IPS DF 4.7 (cell line): ENCODE data around the gene SEMA5B.

ENCODE experiments used
- DNase-seq: peaks from one replicate; pipeline ENCODE4 v3.0.0-alpha.2; 2013; ENCODE audit warnings: low spot score; ENCODE audit errors: extremely low read depth

Gene SEMA5B

DNA sequence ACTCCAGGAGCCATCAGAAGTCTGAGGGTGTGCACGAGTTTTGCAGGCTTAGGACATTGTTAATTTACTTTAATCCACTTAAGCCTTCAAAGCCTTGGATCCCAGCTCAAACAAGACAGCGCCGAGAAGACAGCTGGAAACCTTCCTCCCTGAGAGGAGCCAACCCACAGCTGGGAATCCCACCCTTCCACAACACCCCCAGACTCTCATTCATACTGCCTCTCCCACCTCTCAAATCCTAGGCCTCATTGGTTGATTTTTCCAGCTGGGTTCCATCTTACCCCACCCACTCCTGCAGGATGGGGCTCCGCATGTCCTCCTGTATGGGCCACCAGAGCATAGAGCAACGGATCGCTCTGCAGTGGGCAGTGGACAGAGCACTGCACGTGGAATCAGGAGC is 80.4 kb downstream of the SEMA5B start:
- DNase-seq: no peak

DNA sequence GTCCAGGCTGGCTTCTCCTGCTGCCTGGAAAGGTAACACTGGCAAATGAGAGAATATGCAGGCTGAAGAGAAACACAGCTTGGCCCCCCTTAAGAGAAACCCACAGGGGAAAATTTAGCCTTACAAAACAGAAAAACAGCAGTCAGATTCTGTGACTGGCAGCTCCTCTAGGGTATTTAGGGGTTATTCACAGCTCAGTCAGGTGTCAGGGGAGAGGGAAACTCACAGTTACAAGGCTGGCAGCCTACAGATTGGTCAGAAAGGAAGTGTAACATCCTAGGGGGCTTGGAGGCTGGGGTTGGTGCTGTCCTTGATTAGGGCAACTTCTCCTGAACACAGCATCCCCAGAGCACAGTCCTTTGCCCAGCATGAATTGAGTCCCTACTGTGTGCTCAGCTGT is 81.4 kb downstream of the SEMA5B start:
- DNase-seq: no peak

DNA sequence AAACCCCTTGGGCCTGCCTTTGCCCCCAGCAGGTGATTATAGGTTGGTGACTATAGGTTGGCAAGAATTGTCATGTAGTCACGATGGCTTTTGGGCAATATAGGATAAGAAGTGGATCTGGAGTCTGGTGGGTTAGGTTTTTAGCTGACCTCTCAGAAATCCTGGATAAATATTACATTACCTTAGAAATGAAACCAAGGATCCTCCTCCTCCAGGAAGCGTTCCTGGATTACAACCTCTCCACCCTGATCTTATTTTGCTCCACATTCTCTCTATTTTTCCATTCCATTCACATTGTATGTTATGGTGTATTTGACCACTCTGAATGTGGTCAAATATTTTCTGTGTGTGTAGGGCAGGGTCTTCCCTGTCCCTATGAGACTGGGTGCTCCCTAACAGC is 82.3 kb downstream of the SEMA5B start:
- DNase-seq: no peak

DNA sequence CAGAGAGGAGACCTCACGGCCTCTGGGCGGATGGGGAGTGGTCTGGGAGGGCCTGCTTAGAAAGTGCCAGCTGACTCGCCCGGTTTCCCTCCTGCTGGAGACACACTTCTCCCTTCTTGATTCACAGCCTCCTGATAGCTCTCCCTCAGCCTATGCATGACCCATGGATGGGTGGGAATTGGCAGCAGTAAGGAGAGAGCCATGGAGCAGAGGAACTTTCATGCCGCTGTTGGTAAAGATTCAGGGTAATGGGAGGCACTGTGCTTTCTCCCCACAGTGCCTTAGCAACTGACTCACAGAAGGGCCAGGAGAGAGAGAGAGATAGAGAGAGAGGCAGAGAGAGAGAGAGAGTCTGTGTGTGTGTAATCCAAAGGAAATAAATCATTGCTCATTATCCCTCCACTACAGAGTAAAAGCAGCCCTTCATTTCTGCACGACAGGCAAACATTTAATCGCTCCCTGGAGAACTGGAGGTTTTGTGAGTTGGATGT is 82.8 kb downstream of the SEMA5B start:
- no peak for DNase-seq

DNA sequence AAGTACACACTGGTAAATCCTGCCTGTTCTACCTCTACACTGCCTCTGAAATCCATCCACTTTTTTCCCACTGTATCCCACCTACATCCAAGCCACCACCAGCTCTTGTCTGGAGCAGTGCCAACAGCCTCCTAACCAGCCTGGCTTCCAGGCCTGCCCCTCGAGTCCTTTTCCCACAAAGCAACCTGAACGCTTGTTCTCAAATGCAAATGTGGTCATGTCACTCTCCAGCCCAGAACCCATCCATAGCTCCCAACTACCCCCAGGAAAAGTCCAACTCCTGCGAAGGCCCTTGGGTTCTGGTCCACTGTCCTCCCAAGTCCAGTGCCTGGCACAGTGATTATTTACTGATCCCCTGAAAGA is 83.8 kb downstream of the SEMA5B start:
- no peak for DNase-seq

DNA sequence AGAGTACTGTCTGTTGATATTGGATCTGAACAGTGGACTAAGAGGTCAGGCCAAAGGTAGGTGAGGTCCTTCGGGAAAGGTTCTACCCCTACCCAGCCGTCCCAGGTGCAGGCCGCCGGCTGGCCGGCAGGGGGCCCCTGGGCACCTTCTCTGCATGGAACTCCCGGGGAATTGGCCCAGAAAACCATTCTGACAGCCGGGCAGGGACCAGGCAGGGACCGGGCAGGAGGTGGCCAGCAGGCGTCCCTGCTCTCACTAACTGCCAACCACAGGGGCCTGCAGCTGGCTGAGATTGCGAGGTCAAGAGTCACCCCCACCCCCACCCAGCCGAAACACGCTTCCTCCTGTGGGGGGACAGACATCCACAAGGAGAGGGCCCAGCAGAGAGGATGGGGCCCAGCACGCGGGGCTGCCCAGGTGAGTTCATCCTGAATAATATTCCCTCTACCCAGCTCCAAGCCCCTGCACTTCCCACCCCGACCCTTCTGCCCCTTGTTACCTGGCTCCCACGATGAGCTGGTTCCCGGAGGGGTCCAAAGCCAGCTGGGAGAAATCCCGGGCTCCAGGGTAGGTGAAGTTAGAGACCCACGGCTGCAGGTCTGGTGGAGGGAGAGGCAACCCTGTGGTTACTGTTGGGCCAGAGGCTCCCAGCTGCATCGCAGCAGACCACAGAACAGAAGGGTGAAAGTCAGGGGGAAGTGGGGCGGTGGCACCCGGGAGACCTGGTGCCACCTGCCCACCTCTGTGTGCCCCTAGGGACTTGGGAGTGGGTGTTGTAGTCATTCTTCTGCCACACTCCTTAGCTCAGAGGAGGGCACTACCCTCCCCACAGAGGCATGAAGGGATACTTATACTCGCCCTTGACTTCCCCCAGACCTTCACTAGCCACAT is 84.4 kb downstream of the SEMA5B start:
- no peak for DNase-seq

DNA sequence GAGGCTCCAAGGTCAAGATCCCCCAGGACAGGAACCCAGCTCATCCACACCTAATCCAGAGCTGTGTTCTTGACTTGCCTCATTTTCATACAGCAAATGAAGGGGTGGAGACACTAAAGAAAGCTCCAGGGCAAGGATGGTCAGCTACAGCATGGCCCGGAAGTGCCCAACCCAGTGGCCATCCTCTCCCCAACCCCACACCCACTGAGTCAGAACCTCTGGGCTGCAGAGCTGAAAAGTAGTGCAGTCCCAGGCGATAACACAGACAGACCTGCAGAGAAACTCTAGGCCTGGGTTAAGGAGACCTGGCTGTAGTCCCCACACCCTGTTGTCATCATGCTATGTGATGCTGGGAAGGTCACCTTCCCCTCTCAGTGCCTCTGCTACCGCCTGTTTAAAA is 85.3 kb downstream of the SEMA5B start:
- DNase-seq: no peak

DNA sequence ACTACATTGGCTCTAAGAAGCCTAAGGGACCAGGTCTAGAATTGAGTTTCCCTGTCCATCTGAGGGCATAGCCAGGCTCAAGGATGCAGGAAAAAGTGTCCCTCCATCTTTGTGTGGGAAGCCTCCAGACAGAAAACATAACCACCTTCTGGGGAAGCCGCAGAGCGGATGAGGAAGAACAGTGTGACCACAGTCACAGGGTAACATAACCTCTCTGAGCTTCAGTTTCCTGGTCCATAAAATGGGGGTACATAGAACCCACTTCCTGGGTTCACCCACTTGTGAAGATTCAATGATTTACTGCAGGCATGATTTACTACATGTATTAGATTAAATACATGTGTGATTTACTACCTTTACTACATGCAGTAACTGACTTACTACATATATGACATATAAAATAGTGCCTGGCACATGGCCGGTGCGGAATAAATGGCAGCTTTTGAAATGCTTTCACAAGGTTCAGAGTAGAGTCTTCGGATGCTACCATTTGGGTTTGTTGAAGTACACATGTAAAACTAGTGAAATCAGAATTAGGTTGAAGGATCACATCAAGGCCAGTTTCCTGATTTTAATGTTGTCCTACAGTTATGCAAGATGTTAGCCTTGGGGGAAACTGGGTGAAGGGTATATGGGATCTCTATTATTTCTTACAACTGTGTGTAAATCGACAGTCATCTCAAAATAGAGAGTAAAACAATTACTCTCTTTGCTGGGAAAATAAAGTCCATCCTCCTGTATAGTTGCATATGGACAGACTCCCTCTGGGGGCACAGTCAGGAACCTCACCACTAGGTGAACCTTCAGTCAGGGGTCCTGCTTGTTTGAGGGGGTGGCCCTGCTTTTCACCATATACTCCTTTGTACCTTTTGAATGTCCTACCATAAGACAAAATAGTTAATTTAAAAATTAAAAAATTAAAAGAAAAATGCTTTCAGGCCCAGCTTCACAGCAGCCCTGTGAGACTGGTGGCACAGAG is 86.0 kb downstream of the SEMA5B start:
- DNase-seq: no peak

DNA sequence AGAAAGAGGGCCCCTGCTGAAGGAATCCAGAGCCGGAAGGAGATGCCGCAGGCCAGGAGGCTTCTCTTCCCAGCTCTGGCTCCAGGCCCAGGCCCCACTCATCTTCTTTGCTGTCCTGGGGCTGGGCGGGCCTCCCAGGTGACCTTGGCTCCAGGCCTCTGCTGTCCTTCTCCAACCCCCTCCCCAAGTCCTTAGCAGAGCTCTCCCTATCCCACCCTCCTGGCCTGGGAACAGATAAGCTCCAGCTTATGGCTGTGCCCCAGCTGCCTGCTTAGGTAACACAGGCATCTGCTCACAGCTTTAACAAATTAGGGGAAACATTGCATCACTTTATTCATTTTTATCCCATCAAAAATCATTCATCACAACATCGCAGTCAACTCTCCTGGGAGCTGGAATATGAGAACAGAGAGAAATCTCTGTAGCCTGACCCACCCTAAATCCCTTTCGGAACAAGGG is 86.9 kb downstream of the SEMA5B start:
- no peak for DNase-seq

DNA sequence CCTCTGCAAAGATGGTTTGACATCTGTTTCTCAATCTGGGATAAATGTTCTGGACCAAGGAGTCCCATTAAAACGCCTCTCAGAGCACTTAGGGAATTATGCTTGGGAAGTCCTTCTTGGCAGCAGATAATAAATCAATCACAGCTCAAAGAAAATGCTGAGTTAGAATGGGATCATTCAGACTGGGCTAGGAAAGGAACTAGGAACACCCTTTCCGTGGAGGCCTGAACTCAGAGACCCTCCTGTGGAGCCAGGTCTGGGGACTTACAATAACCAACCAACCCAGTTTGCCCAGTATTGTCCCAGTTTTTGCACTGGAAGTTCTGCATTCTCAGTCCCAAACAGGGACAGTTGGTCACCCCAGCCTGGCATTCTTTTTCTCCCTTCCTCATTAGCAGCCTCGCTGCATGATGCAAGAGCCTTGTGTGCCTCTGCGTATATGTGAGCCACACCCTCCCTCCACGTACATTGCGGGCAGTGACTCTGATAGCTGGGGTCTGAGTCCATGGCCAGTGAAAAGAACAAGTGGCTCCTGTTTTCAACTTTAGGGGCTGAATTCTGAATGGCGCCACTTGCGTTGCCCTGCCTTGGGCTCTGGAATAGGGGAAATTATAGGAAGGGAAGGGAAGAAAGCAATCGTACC is 88.7 kb downstream of the SEMA5B start:
- DNase-seq: no peak

DNA sequence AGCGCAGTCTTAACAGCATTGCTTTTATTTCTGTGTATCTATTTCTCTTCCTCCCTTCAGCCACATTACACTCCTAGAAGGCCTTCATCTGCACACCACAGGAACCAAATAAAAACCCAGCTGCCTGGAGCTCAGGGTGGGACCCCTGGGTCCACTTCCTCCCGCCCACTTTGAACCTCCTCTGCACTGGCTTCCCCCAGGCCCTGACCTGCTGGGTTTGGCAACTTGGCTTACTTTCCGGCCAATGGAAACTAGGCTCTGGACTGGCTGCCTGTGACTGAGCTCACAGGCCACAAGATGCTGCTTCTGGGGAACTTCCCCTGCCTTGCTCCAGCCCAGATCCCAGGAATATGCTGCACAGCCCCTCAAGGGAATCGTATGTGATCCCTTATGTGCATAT is 89.8 kb downstream of the SEMA5B start:
- DNase-seq: no peak

DNA sequence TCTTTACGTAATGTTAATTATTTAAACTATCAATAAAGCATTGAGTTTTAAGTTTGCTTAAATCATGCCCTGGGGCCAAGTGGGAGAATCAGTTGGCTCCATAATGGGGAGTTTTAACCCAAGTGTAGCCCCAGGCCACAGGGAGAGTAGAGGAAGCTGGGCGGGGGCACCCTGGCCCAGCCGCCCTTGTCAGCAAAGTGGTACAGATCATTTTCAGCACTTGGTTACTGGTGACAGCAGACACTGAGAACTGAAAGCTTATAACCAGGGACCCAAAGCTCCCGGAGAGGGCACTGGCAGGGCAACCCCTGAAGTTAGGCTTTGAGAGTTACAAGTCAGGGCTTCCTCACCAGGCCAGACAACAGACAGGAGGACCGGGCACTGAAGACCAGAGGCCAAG is 90.6 kb downstream of the SEMA5B start:
- no peak for DNase-seq

DNA sequence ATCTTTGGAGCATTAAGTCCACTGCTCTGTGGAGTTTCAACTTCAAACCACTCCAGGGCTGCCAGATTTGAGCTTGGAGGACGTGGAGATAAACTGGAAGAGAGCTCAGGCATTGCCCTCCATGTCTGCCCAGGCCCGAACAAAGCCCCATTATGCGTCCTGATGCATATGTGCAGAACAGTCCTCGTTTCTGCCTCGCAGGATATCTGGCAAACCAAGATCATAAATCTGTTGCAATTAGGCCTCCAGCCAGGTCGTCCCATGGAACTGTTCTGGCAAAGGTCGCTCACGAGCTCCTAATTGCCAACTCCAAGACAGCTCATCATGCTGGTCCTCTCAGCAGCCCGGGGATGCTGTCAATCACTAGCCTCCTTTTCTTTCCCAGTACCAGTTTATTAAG is 91.2 kb downstream of the SEMA5B start:
- DNase-seq: no peak

DNA sequence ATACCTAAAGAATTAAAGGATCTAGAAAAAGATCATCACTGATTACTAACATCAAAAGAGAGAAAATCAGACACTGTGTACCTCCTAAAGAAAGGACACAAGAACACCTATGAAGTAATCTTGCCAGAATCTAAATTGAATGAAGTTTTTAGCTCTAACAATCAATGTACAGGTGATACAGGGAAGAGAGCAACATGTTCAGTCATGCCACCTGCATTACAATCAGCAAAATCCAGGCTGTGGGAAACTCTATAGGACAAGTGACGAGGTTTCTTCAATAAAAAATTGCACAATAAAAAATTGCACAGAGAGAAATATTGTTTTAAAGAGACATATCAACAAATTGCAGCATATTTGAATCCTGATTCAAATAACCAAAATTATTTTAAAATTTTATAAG is 93.3 kb downstream of the SEMA5B start:
- no peak for DNase-seq

DNA sequence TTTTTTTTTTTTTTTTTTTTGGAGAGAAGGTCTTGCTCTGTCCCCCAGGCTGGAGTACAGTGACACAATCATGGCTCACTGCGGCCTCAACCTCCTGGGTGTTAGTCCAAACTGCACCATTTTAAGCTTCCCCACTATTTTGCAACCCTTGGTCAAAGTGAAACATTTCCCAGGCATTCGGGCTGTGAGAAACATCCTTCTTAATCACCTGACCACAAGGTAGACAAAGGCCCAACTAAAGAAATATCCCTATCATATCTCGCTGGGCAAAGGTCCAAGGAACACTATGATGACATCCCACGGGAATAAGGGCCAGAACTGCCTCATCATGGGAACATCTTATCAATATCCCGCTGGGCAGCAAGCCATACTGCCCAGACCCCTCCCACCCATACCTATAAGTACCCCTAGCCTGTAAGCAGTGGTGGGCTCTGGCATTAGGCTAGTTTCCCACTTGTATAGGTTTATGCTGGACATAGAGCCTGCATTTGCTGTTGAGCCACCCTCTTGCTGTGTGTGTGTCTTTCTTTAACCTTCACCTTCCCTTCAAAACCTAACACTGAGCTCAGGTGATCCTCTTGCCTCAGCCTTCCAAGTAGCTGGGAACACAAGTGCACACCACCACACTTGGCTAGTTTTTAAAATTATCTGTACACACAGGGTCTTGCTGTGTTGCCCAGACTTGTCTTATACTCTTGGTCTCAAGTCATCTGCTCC is 95.2 kb downstream of the SEMA5B start:
- DNase-seq: no peak

DNA sequence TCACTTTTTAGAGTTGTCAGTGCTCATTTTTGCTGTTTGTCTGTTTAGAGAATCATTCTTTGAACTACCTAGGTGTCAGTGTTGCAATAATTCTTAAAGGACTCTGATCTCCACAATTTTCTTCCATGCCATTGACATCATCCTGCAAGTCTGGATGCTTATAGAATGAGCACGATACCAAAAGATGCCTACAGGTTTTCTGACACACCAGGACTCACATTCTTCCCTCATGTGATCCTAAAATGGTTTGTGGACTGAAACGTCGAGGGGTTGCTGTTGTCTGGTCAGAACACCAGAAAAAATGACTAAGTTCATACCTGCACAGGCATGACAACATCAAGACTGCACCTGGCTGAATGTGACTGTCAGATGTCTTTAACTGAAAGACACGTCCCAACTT is 95.9 kb downstream of the SEMA5B start:
- DNase-seq: no peak

DNA sequence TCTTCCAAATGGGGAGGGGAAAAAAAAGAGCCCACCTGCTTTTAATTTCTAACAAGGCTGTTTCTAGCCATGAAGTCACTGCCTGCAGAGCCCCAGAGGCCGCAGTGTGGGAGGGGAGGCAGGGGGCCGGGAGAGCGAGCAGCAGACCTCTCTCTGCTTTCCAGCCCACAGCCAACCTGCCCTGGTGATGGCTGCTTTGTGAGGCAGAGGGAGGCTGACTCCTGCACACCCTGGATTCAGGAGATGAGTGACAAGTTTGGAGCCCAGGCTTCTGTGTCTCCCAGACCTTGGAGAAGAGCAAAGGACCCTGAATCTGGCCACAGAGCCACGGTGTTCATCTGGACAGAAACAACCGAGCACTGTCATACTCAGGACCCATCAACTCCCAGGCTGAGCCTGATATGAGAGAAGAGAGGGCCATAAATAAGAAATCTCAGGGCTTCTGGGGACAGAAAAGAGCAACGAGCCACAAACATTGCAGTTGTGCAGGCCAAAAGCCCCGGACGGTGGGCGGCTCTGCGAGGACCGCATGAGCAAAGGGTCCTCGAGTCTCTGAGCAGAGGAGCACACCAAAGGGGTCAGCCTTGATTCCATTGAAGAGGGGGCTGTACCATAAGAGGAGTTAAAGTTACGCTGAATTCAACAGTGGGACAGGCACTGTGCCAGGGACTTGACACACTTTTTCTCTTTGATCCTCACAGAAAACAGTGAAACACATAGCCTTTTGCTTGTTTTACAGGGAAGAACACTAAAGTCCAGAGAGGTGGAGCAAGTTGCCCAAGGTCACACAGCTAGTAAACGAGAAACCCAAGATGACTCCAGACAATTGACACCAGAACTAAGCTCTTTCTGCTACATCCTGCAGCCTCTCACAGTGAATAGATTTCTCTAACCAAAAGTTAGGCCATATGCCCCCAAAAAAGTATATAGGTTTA is 97.2 kb downstream of the SEMA5B start:
- no peak for DNase-seq

DNA sequence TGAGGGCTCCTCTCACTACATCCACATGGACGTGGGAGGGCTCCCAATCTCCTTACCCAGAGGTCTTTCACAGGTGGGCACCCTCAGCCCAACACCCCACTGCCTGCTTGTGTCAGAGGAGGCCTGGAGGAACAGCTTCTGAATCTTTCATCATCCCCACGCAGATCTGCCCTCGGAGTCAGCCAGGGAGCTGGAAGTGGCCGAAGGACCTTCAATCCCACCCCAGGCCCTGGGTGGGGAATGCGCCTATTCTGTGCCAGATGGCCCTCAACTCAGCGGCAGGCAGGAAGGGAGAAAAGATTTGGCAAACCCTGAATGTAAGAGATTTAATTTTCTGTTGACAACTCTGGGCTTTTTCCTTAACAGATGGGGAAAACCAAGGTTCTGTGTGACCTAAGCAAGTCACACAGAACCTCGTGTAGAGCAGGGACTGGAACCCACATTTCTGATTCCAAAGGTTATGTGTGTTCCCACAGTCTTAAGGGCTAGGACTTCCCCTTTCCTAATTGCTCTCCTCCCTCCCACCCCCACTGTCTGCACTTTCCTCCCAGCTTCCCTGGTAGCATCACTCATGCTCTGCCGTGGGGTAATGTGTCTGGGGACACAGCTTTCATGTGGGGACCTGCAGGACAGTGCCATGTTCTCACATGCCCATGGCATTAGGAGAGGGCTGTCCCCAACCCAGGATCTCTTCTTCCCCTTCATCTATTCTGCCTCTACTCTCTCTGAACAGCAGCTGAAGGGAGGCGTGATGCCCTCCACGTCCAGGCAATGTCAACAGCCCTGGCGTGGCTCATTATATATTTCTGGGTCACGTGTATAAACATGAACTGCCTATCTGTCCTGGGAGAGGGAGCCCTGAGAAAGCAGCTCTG is 98.1 kb downstream of the SEMA5B start:
- DNase-seq: no peak
